Measurements from ENCODE around the gene CLDN16.

- TF ChIP-seq POLR2A (IDR thresholded peaks at IDR 0.05) (no peak), CTCF (IDR thresholded peaks at IDR 0.05) (no peak)
Measured at GRCh38 chr3:190346541-190346940, 41.4 kb upstream of the CLDN16 start.
